NCI-H2196 (cell line): ENCODE measurements around the gene CHCHD2.
A peak's percentile ranks its signal among the peaks of the same experiment; 100 is the strongest.
"Not testable (repeated sequence)": the region's sequence is repeated elsewhere in the genome, so short reads cannot be mapped to it uniquely, and the experiment has no call there.

Experiments
- DNase-seq: peaks from one replicate; lab custom pipeline; 2025; ENCODE audit not compliant: unreplicated experiment; lab: John Stamatoyannopoulos, UW

The CHCHD2 gene, protein sequence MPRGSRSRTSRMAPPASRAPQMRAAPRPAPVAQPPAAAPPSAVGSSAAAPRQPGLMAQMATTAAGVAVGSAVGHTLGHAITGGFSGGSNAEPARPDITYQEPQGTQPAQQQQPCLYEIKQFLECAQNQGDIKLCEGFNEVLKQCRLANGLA

DNA sequence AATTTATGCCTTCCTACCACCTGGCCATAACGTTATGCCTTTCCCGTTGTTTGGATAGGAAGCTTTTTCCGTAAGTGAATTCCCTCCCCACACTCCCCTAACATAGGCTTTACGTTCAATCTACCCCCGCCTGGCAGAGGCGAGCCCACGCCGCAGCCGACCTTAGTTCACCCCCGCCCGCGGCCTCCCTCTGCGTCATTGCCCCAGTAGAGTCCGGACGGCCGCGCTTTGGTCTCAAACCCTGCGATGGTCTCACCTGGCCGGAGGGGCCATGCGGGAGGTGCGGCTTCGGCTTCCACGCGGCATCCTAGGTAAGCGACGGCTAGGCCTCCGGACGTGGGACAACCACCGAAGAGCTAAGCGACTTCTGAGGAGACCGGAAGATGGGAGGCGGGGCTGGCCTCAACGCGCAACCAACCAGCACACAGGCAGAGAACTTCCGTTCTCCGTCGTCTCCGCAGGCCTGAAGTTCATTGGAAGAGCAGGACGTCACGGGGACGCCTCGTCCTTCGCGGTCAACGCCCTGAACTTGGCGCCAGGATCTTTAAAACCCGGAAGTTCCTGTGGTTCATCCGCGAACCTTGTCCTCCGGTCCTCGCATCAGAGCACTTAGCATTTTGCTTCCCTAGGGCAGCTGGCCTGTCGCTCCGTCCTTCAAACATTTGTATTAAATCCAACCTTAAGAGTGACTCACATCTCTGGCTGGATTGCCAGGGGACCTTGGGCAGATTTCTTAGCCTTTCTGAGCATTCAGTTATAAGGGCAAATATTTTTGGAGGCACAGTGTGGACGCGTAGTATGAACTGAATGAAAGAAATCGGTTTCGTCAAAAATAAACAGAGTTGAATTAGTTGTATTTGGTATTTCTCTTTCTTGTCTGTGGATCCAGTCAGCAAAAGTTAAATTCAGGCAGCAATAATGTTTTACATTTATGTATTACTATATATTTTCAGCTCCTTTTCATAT, at the start of gene CHCHD2:
CHCHD2 (minus strand) TSS at position 369 of the 966 bp plus-strand sequence; CDS start at position 306, 63 bp downstream.
- DNase-seq: peak; percentile 98

DNA sequence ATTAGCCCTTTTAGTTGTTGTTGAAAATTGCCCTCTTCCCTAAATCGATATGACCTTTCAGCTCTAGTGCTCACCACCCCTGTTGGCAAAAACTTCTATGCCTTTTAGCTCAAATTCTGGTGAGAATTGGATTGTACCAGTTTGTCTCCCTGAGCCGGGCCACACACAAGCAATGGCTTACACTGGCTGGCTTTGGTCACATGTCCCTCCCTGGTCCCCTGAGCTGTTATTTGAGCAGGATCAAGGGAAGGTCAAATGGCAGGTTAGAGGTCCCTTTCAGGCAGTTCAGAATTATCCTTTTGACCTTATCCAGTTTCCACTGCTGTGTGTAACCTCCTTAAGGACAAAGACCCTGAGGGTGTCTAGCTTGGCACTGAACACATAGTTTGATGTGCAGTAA, 24.8 kb upstream of the CHCHD2 start:
- not testable (repeated sequence) for DNase-seq

DNA sequence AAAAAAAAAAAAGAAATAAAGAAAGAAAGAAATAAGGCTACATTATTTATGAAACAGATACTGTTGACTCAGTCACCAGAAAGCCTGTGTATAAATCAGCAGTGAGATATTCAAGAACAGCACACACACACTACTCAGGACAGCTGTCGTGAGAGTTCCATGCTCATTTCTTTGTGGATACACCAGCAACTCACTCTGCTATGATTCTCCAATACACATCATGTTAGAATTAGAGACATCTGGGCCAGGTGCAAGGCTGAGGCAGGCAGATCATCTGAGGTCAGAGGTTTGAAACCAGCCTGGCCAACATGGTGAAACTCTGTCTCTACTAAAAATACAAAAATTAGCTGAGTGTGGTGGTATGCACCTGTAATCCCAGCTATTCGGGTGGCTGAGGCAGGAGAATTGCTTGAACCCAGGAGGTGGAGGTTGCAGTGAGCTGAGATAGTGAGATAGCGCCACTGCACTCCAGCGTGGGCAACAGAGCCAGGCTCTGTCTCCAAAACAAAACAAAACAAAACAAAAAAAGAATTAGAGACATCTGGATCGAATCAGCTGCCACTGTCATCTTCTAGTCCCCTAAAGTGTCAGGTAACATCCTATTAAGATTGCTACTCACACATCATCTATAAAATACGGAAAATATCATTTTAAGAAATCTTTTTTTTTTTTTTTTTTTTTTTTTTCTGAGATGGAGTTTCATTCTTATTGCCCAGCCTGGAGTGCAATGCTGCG, 21.1 kb upstream of the CHCHD2 start:
- DNase-seq: no peak

DNA sequence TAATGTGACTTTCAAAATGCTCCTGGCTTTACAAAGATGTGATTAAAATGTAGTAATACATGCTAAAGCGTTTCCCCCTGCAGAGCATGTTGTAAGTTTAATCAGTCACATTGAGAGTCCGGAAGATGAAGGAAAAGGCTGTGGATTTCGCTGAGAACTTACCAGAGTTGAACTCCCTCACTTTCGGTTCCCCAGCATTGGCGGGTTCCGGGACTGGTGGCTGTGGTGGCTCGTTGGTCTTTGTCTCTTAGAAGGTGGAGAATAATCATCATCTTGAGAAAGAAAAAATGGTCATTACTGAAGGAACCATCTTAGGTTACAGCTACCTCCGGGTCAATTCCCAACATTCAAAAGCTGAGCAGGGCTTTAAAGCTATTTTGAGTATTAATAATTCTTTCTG, 19.6 kb upstream of the CHCHD2 start:
- no peak for DNase-seq

DNA sequence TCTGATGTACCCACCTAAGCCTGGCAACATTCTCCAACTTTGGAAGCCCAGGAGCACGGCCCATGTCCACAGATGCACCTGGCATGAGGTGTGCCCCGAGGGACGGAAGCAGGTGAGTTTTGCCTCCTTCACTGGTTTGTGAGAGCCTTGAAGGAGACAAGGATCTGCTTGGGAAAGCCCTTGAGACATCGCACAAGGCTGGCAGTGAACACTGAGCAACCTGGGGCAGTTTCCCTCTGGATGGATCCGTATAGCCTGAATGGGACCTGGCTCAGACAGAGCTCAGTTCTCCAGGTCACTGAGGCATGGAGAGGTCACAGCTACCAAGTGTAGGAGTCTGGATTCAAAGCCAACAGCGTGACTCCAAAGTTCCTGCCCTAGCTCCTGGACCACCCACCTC, 18.7 kb upstream of the CHCHD2 start:
- DNase-seq: no peak

DNA sequence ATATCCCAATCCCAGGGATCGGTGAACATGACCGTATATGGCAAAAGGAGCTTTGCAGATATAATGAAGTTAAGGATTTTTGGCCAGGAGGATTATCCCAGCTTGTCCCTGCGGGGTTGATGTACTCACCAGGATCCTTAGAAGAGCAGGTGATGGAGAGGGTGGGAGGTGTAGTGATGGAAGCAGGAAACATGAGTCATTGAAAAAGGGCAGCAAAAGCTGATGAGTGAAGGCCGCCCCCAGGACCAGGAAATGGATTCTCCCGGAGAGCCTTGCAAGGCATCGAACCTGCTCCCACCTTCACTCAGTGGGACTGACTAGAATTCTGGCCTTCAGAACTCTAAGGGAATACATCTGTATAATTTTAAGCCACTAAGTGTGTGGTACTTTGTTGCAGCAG, 15.2 kb upstream of the CHCHD2 start:
- DNase-seq: no peak

DNA sequence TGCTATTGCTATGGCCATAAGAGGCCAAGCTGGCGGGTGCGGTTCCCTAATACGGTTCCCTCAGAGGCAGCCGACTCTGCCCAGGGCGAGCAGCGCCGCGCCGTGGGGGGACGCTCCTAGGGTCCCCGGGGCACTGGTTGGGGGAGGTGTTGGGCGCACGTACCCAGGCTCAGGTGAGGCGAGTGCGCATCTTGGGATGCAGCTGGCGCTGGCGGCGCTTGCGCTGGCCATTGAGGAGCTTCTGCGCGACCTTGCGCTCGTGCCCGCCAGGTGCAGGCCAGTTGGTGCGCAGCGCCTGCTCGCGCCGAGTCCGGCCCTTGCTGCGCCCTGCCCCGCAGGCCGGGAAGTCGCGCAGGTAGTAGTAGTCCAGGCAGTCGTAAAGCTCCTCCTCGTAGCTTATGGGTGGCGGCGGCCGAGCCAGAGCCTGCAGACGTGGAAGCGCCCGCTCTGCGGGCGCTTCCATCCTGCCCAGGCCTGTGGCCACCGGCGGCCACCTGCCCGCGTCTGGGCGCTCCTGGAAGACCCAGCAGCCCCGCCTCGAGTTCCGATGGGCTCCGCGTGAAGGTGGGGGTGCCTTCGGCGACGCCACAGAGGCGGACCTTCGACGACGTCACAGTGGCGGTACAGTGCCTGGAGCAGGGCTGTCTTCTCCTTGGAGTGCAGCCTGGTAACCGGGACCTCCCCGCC, 9.7 kb upstream of the CHCHD2 start, which contains the start of gene NUPR2:
NUPR2 (minus strand) TSS at position 566 of the 687 bp plus-strand sequence; CDS start at position 463, 103 bp downstream.
- DNase-seq: no peak

DNA sequence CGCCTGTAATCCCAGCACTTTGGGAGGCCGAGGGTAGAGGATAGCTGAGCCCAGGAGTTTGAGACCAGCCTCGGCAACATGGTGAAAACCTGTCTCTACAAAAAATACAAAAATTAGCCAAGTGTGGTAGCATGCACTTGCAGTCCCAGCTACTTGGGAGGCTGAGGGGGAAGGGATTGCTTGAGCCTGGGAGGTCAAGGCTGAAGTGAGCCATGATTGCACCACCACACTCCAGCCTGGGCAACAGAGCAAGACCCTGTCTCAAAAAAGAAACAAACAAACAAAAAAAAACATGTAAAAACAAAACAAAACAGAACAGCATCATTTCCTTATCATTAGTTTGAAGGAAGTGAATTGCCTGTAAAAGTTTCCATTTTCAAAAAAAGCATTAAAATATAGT, 6.0 kb upstream of the CHCHD2 start:
- DNase-seq: not testable (repeated sequence)

DNA sequence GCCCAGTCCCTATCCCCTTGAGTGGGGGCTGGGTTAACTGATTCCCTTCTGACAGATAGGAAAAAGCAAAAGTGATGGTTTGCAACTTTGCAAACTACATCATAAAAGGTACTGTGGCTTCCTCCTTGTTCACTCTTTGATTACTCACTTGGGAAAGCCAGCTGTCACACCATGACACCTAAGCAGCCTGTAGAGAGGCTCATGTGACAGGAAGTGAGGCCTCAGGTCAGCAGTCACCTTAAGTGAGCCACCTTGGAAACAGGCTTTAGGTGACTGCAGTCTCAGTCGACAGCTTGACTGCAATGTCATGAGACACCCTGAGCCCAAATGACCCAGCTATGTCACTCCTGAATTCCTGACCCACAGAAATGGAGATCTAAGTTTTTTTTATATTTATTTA, 4.3 kb upstream of the CHCHD2 start:
- no peak for DNase-seq

DNA sequence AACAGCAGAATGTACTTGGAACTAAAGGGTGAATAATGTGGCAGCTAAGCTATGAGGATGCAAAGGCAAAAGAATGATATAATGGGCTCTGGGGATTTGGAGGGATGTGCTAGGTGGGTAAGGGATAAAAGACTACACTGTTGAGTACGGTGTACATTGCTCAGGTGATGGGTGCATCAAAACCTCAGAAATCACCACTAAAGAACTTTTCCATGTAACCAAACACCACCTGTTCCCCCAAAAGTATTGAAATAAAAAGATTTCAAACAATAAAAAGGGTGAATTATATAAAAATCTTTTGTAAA, 1.6 kb upstream of the CHCHD2 start:
- DNase-seq: no peak

DNA sequence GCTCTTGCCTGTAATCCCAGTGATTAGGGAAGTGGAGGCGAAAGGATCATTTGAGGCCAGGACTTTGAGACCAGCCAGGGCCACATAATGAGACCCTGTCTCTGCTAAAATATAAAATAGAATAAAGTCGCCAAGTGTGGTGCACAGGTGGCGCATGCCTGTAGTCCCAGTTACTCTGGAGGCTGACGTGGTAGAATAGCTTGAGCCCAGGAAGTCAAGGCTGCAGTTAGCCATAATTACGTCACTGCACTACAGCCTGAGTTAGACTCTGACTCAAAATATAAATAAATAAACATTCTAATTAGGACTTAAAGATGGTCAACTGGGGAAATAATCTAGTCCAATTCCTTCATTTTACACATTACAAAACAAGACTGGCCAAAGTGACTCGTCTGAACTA, 768 bp downstream of the CHCHD2 start:
- no peak for DNase-seq

DNA sequence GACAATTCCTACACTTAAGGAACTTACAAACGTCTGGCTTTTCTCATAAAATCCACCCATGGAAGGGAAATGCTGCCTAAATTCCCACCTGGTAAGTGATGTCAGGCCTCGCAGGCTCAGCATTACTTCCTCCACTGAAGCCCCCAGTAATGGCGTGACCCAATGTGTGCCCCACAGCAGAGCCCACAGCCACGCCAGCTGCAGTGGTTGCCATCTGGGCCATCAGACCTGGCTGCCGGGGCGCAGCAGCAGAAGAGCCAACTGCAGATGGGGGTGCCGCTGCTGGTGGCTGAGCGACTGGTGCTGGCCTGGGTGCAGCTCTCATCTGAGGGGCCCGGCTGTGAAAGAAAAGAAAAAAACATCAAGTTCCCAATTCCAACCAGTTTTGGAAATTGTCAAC, 2.1 kb downstream of the CHCHD2 start:
- not testable (repeated sequence) for DNase-seq

DNA sequence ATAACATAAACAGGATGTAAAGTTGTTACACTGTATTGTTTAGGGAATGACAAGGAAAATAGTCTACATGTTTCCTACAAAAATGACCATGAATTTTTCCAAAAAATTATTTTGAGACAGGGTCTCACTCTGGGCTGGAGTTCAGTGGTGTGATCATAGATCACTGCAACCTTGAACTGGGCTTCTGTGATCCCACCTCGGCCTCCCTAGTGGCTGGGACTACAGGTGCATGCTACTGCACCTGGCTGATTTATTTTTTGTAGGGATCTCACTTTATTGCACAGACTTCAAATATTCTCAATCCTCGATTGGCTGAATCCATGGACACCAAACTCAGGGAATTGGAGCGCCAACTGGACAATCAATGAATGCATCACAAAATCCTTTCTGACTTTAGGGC, 6.6 kb downstream of the CHCHD2 start:
- DNase-seq: no peak

DNA sequence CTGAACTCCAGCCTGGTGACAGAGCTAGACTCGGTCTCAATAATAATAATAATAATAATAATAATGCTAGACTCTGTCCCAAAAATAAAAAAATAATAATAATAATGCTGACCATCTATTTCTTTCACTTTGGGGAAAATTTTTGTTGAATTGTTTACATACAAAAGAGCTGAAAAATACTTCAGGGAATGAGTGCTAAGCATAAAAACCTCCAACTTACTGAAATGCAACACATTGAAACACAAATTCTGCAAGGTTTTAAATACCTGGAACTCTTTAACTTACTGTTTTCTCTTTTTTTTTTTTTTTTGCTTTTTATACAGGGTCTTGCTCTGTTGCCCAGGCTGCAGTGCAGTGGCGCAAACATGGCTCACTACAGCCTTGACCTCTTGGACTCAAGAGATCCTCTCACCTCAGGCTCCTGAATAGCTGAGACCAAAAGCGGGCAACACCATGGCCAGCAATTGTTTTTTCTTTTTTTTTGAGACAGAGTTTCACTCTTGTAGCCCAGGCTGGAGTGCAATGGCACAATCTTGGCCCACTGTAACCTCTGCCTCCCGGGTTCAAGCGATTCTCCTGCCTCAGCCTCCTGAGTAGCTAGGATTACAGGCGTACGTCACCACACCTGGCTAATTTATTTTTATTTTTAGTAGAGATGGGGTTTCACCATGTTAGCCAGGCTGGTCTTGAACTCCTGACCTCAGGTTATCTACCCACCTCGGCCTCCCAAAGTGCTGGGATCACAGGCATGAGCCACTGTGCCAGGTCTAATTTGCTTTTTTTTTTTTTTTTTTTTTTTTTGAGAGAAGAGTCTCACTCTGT, 7.9 kb downstream of the CHCHD2 start:
- not testable (repeated sequence) for DNase-seq

DNA sequence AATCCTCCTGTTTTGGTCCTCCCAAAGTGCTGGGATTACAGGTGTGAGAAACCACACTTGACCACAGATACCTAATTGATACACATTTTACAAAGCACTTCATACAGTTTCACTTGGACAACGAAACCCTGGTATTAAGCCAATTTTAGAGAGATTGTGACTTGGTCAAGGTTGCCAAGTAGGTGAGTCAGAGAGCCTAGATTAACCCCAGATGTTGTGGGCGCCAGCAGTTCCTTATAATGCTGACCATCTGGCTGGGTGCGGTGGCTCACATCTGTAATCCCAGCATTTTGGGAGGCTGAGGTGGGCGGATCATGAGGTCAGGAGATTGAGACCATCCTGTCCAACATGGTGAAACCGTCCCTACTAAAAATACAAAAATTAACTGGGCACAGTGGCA, 8.6 kb downstream of the CHCHD2 start:
- peak; percentile 81 for DNase-seq

DNA sequence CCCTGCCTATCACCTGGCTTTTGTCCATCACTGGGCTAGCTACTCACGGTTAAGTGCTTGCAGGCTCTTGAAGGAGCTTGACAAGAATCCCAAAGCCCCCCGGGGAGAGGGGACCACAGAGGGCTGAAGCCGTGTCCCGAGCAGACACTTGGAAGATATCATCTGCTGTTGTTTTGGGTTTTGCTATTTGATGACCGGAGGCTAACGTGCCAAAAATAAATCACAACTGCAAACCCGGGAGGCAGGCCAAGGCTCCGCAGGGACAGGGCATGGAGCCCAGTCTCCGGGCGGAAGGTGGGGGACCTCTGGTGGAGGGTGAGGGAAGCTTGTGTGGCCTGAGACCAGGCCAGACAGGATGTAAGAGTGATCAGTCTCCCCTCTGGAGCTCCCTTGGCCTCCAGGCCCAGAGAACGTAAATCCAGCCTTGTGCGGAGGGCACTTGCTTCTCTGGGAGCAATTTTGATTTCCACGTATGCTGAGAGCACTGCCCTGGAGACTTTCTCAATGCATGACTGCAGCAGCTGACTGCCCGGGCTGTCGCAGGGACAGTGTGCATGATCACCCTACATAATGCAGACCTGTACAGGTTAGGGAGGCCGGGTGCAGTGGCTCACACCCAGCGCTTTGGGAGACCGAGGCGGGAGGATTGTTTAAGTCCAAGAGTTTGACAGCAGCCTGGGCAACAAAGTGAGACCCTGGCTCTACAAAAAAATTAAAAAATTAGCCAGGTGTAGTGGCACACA, 13.3 kb downstream of the CHCHD2 start, which contains the start of gene PHKG1:
PHKG1 (minus strand) TSS at position 164 of the 743 bp plus-strand sequence. CDS start 4,011 bp downstream, outside the sequence.
- DNase-seq: peak; percentile 92

DNA sequence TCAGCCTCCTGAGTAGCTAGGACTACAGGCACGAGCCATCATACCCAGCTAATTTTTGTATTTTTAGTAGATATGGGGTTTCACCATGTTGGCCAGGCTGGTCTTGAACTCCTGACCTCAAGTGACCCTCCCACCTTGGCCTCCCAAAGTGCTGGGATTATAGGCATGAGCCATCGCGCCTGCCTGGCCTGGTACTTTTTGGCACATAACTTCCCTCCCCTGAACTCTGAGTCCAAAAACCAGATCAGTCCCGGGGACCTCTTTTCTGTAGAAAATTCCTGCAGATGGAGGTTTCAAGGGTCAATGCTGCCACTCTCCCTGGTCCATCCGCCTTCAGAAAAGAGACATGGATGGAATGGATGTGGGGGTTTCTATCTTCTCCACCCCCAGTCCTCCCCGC, 13.9 kb downstream of the CHCHD2 start:
- not testable (repeated sequence) for DNase-seq

DNA sequence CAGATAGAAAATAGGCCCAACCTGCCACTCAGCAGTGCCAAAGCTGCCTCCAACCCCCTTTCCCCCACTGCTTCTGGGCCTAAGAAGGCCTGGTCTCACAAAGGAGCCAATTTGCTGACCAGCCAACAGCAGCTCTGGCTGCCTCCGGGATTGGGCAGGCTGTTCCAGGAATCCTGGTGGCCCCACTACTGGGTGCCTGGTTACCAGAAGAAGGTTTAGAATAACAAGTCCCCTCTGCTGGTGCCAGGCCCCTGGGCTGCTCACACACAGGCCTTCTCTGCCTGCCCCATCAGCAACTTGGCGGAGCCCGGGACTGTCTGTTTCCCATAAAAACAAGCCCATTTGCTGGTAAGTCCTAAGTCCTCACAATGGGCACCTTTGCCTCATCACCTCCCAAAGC, 14.7 kb downstream of the CHCHD2 start:
- peak; percentile 72 for DNase-seq

DNA sequence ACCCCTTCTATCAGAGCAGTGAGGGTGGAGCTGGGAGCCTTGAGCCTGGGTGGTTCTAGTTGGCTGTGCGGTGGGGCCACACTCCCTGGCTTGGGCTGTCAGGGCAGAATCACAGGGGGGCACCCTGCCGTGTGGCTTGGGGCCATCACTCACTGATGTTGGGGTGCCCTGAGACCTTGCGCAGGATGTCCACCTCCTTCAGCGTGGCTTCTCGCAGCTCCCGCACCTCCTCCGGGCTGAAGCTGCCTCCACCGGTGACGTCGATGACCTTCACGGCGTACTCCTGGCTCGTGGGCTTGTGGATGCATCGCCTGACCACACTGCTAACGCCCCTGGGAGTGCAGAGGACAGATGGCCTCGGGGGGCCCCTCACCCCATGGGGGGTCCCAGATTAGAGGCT, 18.8 kb downstream of the CHCHD2 start:
- no peak for DNase-seq
